AG09309 (cell line): ENCODE results near the gene SLC37A1.

Experiments used
- DNase-seq: peaks from one replicate; pipeline ENCODE4 v3.0.0-alpha.2; 2010; ENCODE audit warnings: low read depth
- H3K4me3 ChIP-seq: 2 replicates; pipeline ENCODE4 v1.5.1; 2011; ENCODE audit warnings: mild to moderate bottlenecking, low read depth, low read length, moderate library complexity; ENCODE audit not compliant: control insufficient read depth
- TF ChIP-seq, protein P1 (sequence below): IDR thresholded peaks from 2 replicates; pipeline ENCODE4 v1.5.1; 2011; ENCODE audit warnings: mild to moderate bottlenecking, low read depth, low read length, inconsistent platforms; ENCODE audit not compliant: insufficient read depth, control insufficient read depth; ENCODE audit errors: missing control alignments

Gene SLC37A1

DNA sequence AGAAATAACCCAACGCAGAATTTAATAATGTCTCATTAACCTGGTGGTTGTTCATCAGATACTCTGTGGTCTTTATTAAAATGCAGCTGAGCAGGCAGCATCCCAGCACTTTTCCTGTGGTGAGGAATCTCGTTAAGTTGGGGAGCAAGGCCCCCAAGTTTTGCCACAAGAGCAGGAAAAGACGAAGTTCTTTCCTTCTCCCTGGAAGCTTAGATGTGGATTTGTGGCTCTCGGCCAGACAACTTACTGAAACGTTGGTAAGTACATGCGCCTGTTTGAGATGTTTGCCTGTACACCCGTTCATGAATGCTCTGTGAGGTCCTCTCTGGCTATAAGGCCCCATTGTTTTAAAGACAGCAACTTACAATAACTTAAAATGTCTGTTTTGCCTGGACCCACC is 105.5 kb downstream of the SLC37A1 start:
- H3K4me3 ChIP-seq: no peak overlapping the region
- DNase-seq: no peak
- TF ChIP-seq, protein P1, sequence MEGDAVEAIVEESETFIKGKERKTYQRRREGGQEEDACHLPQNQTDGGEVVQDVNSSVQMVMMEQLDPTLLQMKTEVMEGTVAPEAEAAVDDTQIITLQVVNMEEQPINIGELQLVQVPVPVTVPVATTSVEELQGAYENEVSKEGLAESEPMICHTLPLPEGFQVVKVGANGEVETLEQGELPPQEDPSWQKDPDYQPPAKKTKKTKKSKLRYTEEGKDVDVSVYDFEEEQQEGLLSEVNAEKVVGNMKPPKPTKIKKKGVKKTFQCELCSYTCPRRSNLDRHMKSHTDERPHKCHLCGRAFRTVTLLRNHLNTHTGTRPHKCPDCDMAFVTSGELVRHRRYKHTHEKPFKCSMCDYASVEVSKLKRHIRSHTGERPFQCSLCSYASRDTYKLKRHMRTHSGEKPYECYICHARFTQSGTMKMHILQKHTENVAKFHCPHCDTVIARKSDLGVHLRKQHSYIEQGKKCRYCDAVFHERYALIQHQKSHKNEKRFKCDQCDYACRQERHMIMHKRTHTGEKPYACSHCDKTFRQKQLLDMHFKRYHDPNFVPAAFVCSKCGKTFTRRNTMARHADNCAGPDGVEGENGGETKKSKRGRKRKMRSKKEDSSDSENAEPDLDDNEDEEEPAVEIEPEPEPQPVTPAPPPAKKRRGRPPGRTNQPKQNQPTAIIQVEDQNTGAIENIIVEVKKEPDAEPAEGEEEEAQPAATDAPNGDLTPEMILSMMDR: no peak

DNA sequence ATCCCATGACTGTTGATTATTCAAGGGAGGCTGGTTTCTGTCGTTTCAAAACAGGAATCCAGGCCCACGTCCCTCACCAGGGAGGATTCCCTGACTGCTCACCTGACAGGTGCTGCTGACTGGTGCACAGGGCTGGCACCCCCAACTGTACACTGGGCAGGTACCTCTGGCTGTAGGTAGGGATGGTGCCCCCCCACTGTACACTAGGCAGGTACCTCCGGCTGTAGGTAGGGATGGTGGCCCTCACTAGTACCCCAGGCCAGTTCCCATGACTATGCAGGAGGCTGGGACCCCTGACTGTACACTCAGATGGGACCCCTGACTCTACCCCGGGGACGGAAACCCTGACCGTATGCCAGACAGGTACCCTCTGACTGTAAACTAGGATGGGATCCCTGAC is 106.2 kb downstream of the SLC37A1 start:
- TF ChIP-seq, protein P1: no peak
- DNase-seq: no peak
- H3K4me3 ChIP-seq: no peak overlapping the region

DNA sequence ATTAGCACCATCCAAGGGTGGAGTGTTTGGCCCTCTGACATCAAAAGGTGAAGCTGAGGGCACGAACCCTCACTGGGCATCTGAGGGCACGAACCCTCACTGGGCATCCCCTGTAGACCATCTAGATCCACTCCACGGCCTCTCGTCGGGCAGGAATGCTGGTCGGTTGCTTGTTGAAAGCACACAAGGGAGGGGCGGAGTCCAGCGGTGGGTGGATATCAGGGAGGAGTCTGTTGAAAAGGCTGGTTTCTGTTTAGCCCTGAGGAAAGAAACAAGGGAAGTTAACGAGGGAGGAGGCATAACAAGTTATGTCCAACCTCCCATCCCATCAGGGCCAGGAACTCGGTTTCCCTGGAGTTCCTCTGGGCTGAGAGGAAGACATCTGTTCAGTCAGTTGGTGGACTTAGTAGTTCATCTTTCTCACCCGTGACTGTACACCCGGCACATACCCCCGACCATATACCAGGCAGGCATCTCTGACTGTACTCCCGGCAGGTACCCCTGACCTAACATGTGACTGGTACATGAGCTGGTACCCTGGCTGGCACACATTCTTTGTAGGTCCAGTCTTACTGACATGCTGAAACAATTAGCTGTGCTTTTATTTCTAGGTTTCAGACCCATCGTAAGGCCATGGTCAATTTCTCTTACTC is 107.6 kb downstream of the SLC37A1 start:
- no peak for DNase-seq
- TF ChIP-seq, protein P1: no peak
- no peak overlapping the region for H3K4me3 ChIP-seq

- H3K4me3 ChIP-seq: no peak overlapping the region
- TF ChIP-seq, protein P1: no peak
- DNase-seq: no peak
Measured at GRCh38 chr21:42621819-42622177, 108.1 kb downstream of the SLC37A1 start.

- H3K4me3 ChIP-seq: no peak overlapping the region
- TF ChIP-seq, protein P1: no peak
- no peak for DNase-seq
Measured at GRCh38 chr21:42622284-42622683, 108.6 kb downstream of the SLC37A1 start.

DNA sequence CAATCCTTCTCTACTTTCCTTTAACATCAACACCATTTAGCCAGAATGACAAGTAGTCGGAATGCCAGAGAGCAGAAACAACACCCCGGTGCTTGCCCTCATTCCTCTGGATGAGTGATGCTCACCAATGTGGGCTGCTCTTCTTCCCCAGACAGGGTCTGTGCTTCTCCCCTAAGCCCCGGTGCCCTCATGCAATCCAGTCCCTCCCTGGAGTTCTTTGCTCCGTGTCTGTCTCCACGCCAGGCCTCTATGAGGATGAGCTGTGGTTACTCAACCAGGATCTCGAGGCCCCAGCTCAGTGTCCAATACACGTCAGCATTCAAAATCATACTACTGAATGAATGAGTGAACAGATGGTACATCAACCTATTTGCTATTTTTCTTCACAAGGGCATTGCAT is 110.0 kb downstream of the SLC37A1 start:
- TF ChIP-seq, protein P1: no peak
- no peak for DNase-seq
- no peak overlapping the region for H3K4me3 ChIP-seq
